Gastrocnemius medialis (tissue), 4 donors: ENCODE results near the gene GSAP. TPM values are rescaled to one million over a fixed set of nuclear protein-coding genes. Genes with fewer than 3 reads are reported as not detected.
"Not testable (repeated sequence)": the region's sequence is repeated elsewhere in the genome, so short reads cannot be mapped to it uniquely, and the experiment has no call there.

Experiments used
- ATAC-seq, 2 donors: fragments of 150-250 bp; one replicate each; pipeline ENCODE4 v1.9.1; 2016
- DNase-seq, 2 donors: peaks; one replicate each; pipeline ENCODE4 v3.0.0-alpha.2; 2019
- H3K27ac ChIP-seq, 4 donors: fragments of 200-600 bp; sonication (generic); 1 replicate in 1 of 4; 2 replicates in 3 of 4; pipeline ENCODE4 v1.5.1; 2016 to 2018; ENCODE audit warnings: mild to moderate bottlenecking in 2 of 4, moderate library complexity in 1 of 4
- H3K27me3 ChIP-seq, 3 donors: fragments of 200-600 bp; sonication (generic) in 2 of 3; 1 replicate in 1 of 3; 2 replicates in 2 of 3; pipeline versions ENCODE4 v1.5.1 to v1.6.0; 2016 to 2019; ENCODE audit warnings: mild to moderate bottlenecking in 1 of 3, moderate library complexity in 1 of 3
- H3K36me3 ChIP-seq, 2 donors: fragments of 200-600 bp; sonication (generic) in 1 of 2; one replicate each; pipeline ENCODE4 v1.5.1; 2017 to 2018
- H3K4me1 ChIP-seq, 2 donors: fragments of 200-600 bp; sonication (generic) in 1 of 2; one replicate each; pipeline ENCODE4 v1.5.1; 2016 to 2017; ENCODE audit warnings: mild to moderate bottlenecking in 2 of 2
- H3K4me3 ChIP-seq, 4 donors: fragments of 200-600 bp; sonication (generic) in 3 of 4; 1 replicate in 1 of 4; 2 replicates in 3 of 4; pipeline ENCODE4 v1.5.1; 2016 to 2019; ENCODE audit warnings: mild to moderate bottlenecking in 2 of 4
- H3K9me3 ChIP-seq, 3 donors: fragments of 200-600 bp; sonication (generic) in 2 of 3; 1 replicate in 1 of 3; 2 replicates in 2 of 3; pipeline ENCODE4 v1.5.1; 2016 to 2019
- POLR2A ChIP-seq, 2 donors: fragments of 450-650 bp; IDR thresholded peaks; one replicate each; pipeline ENCODE4 v1.6.1; 2017; ENCODE audit warnings: antibody characterized with exemption in 2 of 2, mild to moderate bottlenecking in 2 of 2, moderate library complexity in 2 of 2
- in situ Hi-C, 4 donors: fragments of 200-750 bp; cut with MboI; loops; one replicate each; pipeline versions ENCODE4 v1.15.0 to v1.8.0; 2017; ENCODE audit warnings: low sequenced_read_pairs in 4 of 4
- intact Hi-C: fragments of 100-400 bp; cut with DNase I; formaldehyde crosslinking; loops from one replicate; pipeline ENCODE4 v1.15.1; 2023; ENCODE audit warnings: low total_unique reads
- total RNA-seq, 4 donors: library from RNA; depleted of rRNA; stranded (reverse); fragments of >200 nt; gene quantifications; one replicate each; pipeline versions ENCODE4 v1.1.0 to v1.2.3, GENCODE V29; 2016
- TF ChIP-seq, protein P1 (sequence below), 5 experiments: fragments of 450-650 bp in 3 of 5; fragments of 200-600 bp in 2 of 5; sonication (generic) in 2 of 5; IDR thresholded peaks in 4 of 5; conservative IDR thresholded peaks in 1 of 5; 1 replicate in 4 of 5; 2 replicates in 1 of 5; pipeline ENCODE4 v1.5.1; 2016 to 2019; ENCODE audit warnings: antibody characterized with exemption in 5 of 5, mild to moderate bottlenecking in 3 of 5, moderate library complexity in 3 of 5

Gene GSAP
- total RNA-seq, 4 donors from 2014 or later = 1.2 to 8.3 (median 2.5) TPM

DNA sequence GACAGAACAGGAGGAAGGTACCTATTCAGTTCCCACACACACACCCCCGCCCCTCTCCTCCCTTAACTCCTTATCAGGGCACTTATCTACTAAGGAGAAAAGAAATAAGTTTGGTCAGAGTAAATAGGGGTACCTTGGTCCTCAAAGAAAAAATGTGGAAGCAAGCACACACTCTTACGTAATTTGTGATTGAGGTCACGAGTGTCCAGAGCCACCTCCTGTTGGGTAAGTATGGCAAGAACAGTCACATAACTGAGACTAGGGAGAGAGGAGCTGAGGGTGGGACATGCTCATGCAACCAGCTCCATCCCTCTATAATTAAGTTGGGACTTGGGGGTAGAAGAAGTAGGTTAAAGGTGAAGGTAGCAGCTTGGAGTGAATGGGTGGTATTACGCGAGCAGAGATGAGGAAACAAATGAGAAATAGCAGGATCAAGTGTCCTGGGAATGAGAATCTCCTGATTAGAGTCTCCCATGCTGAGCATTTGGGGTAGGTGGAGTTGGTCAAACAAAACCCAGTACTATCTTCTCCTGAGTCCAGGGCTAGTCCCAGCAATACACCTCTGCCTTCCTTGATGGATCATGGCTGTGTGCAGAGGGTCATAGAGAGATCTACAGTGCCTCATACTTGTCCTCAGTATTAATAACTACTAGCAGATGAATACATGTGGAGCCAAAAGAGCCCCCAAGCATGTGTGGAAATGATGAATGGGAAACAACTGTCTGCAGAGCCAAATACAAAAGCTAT lies 77.1 kb downstream of the GSAP start:
- Histone ChIP-seq H3K4me1 (peaks cover 27 to 29% of the 10 kb centered on the region in 2 donors), H3K36me3 (no peaks in the 10 kb centered on the region), H3K27me3 (no peaks in the 10 kb centered on the region), H3K27ac (peak overlapping the region; percentile 55 to 69 (median 62)), H3K4me3 (no peak overlapping the region), H3K9me3 (no peaks in the 10 kb centered on the region)
- TF ChIP-seq, protein P1, sequence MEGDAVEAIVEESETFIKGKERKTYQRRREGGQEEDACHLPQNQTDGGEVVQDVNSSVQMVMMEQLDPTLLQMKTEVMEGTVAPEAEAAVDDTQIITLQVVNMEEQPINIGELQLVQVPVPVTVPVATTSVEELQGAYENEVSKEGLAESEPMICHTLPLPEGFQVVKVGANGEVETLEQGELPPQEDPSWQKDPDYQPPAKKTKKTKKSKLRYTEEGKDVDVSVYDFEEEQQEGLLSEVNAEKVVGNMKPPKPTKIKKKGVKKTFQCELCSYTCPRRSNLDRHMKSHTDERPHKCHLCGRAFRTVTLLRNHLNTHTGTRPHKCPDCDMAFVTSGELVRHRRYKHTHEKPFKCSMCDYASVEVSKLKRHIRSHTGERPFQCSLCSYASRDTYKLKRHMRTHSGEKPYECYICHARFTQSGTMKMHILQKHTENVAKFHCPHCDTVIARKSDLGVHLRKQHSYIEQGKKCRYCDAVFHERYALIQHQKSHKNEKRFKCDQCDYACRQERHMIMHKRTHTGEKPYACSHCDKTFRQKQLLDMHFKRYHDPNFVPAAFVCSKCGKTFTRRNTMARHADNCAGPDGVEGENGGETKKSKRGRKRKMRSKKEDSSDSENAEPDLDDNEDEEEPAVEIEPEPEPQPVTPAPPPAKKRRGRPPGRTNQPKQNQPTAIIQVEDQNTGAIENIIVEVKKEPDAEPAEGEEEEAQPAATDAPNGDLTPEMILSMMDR (IDR thresholded peaks at IDR 0.05 in 4 of 5, conservative IDR thresholded peaks at IDR 0.05 in 1 of 5) = no peak
- TF ChIP-seq POLR2A (IDR thresholded peaks at IDR 0.05) = no peak
- ATAC-seq (peak; percentile 90 to 93), DNase-seq (no peak)
- in situ Hi-C loops = loop anchor here in 3 of 4 donors (10.0 to 25.0 kb wide), 3 partner anchors 202 to 227 kb away; partner anchors contain the start of gene CCDC146 (in 2 of the 3)
- intact Hi-C loops = loop anchor here (10.0 kb wide), 2 partner anchors 214 to 714 kb away; partner anchors contain the start of genes CCDC146 and POMZP3

- H3K9me3 ChIP-seq = no peaks in the 10 kb centered on the region
- peaks cover 27 to 29% of the 10 kb centered on the region in 2 donors for H3K4me1 ChIP-seq
- intact Hi-C loops (loop anchor here (10.0 kb wide), 2 partner anchors 213 to 713 kb away; partner anchors contain the start of genes CCDC146 and POMZP3), in situ Hi-C loops (loop anchor here in 3 of 4 donors (10.0 to 25.0 kb wide), 3 partner anchors 201 to 226 kb away; partner anchors contain the start of gene CCDC146 (in 2 of the 3))
- no peaks in the 10 kb centered on the region for H3K27me3 ChIP-seq
- no peak for DNase-seq
- TF ChIP-seq, protein P1 (IDR thresholded peaks at IDR 0.05 in 4 of 5, conservative IDR thresholded peaks at IDR 0.05 in 1 of 5) = no peak
- no peak for TF ChIP-seq POLR2A (IDR thresholded peaks at IDR 0.05)
- no peaks in the 10 kb centered on the region for H3K36me3 ChIP-seq
- peak; percentile 36 to 51 for ATAC-seq
- peak overlapping the region; percentile 55 to 69 (median 64) for H3K27ac ChIP-seq
- no peak overlapping the region for H3K4me3 ChIP-seq
Observed at GRCh38 chr7:77338260-77338659, 77.9 kb downstream of the GSAP start.

DNA sequence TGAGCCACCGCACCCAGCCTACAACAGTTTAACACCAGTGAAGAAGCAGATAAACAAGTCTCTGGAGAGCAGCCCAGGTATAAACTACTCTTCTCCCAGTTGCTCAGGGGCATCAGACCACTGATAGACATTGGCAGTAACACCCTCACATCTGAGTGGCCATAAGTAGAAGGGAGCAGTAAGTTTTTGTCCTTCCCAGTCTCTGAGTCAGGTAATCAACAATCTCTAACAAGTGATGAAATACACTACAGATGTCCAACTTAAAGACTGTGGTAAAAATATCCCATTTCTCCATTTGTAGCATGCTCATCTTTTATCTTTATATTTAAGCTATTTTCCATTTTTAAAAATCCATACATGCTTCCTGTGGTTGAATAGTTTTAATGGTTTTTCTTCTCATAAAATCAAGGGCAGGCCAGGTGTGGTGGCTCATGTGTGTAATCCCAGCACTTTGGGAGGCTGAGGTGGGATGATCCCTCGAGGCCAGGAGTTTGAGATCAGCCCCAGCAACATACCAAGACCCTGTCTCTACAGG lies 78.6 kb downstream of the GSAP start:
- in situ Hi-C loops = loop anchor here in 3 of 4 donors (10.0 to 25.0 kb wide), 3 partner anchors 200 to 225 kb away; partner anchors contain the start of gene CCDC146 (in 2 of the 3)
- no peak for TF ChIP-seq POLR2A (IDR thresholded peaks at IDR 0.05)
- TF ChIP-seq, protein P1 (IDR thresholded peaks at IDR 0.05 in 4 of 5, conservative IDR thresholded peaks at IDR 0.05 in 1 of 5) = no peak
- H3K9me3 ChIP-seq = no peaks in the 10 kb centered on the region
- no peaks in the 10 kb centered on the region for H3K27me3 ChIP-seq
- DNase-seq (no peak), ATAC-seq (no peak)
- intact Hi-C loops = loop anchor here (10.0 kb wide), 2 partner anchors 213 to 713 kb away; partner anchors contain the start of genes CCDC146 and POMZP3
- peaks cover 27 to 29% of the 10 kb centered on the region in 2 donors for H3K4me1 ChIP-seq
- no peak overlapping the region for H3K4me3 ChIP-seq
- no peaks in the 10 kb centered on the region for H3K36me3 ChIP-seq
- H3K27ac ChIP-seq = peak overlapping the region; percentile 55 to 69 (median 64)

DNA sequence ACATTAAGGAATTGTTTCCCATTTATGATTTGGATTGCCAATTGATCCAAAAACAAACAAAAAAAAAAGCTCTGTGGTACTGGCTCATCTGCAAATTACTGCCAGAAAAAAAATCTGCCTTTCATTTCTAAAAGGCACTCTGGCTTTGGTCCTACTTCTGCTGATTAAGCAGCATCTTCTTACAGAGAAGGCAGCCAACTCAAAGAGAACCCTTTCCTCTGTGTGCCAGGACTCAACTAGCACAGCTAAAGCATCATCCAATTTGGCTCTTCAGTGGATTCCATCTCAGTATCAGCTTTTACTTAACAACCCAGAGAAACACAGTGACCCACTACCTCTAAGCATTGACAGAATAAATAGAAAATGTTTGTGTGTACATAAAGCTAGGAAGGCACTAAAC lies 80.6 kb downstream of the GSAP start:
- no peaks in the 10 kb centered on the region for H3K27me3 ChIP-seq
- ATAC-seq (no peak), DNase-seq (no peak)
- intact Hi-C loops = loop anchor here (10.0 kb wide), 2 partner anchors 211 to 711 kb away; partner anchors contain the start of genes CCDC146 and POMZP3
- H3K4me1 ChIP-seq = peaks cover 29 to 32% of the 10 kb centered on the region in 2 donors
- in situ Hi-C loops = loop anchor here in 3 of 4 donors (10.0 to 25.0 kb wide), 3 partner anchors 198 to 223 kb away; partner anchors contain the start of gene CCDC146 (in 2 of the 3)
- no peaks in the 10 kb centered on the region for H3K9me3 ChIP-seq
- no peak overlapping the region for H3K27ac ChIP-seq
- no peaks in the 10 kb centered on the region for H3K36me3 ChIP-seq
- H3K4me3 ChIP-seq = no peak overlapping the region
- TF ChIP-seq POLR2A (IDR thresholded peaks at IDR 0.05) = no peak
- TF ChIP-seq, protein P1 (IDR thresholded peaks at IDR 0.05 in 4 of 5, conservative IDR thresholded peaks at IDR 0.05 in 1 of 5) = no peak

DNA sequence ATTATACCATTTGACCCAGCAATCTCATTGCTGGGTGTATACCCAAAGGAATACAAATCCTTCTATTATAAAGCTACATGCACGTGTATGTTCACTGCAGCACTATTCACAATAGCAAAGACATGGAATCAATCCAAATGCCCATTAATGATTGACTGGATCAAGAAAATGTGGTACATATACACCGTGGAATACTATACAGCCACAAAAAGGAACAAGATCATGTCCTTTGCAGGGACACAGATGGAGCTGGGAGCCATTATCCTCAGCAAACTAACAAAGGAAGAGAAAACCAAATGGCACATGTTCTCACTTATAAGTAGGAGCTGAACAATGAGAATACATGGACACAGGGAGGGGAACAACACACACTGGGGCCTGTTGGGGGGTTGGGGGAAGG lies 82.1 kb downstream of the GSAP start:
- not testable (repeated sequence) for DNase-seq
- H3K4me1 ChIP-seq = peaks cover 19 to 38% of the 10 kb centered on the region in 2 donors

More for the DNA sequence above, 82.1 kb downstream of the GSAP start:
- H3K27me3 ChIP-seq, H3K36me3 ChIP-seq, H3K27ac ChIP-seq, H3K4me3 ChIP-seq, ATAC-seq, H3K9me3 ChIP-seq: not testable (repeated sequence)
- in situ Hi-C loops (loop anchor here in 3 of 4 donors (10.0 to 25.0 kb wide), 3 partner anchors 197 to 222 kb away; partner anchors contain the start of gene CCDC146 (in 2 of the 3)), intact Hi-C loops (loop anchor here (10.0 kb wide), 2 partner anchors 209 to 709 kb away; partner anchors contain the start of genes CCDC146 and POMZP3)
